ENCODE results near the gene TXNRD1.
"Not testable (repeated sequence)": the region's sequence is repeated elsewhere in the genome, so short reads cannot be mapped to it uniquely, and the experiment has no call there.

Gene TXNRD1

DNA sequence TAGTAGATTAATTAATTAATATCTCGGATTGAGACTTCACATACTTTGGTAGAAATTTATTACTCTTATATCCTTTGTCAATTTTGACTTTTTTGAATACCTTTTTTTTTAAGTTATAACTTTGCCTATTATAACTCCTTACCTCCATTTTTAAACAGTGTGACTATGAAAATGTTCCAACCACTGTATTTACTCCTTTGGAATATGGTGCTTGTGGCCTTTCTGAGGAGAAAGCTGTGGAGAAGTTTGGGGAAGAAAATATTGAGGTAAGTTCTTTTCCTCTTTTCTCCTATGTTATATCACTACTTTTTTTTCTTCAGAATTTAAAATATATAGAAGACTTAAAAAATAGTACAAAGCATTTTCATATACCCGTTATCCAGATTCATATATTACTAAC is 115.8 kb downstream of the TXNRD1 start:
- no peak for DNase-seq

DNA sequence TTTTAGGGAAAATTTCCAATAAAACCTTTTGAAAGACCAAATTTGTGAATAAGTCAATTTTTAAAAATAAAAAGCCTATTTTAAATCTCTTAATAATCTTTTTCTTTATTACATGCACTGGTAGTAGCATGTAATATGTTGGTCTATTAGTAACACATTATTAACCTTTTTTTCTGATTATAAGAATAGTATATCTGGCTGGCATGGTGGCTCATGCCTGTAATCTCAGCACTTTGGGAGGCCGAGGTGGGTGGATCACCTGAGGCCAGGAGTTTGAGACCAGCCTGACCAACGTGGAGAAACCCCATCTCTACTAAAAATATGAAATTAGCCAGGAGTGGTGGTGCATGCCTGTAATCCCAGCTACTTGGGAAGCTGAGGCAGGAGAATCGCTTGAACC is 116.7 kb downstream of the TXNRD1 start:
- DNase-seq, result not testable (repeated sequence)

DNA sequence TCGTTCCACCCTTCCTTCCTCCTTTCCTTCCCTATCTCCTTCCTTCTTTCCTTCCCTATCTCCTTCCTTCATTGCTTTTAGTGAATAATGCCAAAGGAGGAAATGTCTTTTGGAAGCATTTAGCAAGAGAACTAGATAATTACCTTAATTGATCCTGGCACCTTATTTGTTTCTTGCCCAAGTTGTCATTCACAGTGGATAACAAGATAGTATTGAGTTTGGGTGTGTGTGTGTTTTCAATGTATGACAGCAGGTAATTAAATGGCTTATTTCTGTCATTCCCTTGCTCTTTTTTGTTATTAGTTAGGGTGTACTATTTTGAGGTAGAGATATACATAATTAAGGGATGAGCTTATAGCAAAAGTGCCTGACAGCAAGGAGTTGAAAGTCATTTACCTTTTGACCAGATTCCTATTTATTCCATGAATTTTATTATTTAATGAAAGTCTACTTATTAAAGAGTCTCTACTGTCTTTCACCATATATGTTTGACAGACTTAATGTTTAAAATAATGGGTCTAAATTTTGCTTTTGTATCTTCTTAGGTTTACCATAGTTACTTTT is 118.2 kb downstream of the TXNRD1 start:
- DNase-seq, result no peak

DNA sequence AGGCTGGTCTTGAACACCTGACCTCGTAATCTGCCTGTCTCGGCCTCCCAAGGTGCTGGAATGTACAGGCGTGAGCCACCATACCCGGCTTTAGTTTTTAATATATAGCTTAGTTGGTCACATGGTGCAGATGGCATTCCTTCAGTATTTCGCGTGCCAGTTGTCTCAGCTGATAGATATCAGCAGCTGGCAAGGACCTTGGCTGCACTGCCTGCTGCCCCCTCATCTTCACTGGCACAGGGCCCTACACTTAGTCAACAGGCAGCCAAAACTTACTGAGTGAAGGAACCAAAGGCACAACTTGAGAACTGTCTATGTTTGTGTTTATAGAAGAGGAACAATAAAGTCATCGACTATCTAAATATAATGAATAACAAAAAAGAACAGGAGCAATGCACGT is 119.0 kb downstream of the TXNRD1 start:
- no peak for DNase-seq

DNA sequence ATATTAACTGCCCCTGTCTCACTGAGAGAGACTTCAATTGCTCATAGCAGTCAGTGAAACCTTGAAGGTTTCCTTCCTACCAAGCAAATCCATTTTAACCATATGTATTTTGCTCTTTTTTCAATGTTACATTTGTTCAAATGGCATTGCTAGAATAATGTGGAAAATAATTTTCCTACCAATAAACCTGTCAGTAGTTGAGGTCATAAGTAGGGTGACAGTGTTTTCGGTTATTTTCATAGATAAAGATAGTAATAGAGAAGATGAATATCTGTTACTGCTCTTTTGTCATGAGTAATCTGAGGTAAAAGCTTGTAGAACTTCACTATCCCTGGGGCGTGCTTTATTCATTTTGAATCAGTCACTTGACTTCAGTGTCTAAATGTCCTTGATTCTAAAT is 120.5 kb downstream of the TXNRD1 start:
- DNase-seq, result no peak

DNA sequence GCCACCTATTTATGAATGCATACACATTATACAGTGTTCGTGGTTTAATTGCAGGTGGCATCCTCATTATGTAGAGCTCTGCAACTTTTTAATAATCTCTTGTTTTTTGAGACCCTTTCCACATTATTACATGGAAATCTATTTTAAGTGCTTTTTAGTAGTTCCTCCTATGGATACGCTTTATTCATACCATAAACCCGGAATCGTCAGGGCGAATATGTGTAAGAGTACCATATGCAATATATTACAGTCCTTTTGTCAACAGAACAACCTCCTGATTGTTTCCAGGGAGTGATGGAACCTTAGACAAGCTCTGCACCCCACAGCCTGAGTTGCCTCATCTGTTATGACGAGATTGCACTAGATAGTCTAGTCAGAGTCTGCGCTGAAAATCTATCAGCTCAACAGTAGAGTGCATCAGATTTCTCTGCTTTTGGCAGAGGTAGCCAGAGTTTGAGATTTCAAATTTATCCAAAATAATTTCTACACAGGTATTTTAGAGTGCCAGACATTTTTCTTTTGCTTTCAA is 121.5 kb downstream of the TXNRD1 start:
- DNase-seq, result no peak

DNA sequence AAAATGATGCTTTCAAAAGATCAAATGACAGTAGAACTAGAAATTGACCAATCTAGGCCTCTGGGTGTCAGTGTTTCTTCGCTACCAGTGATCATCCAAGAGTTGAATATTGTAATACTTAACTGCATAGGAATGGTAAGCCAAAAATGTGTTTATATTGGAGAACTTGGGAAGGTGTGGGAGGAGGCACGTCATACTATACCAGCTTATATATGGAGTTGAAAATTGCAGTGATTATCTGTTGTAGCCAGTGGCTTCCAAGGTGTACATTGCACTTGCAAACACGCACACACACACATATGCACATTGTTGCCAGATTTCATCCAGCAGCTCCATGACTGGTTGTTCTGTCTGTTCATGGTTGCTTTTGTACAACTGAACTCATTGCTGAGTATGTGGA is 124.1 kb downstream of the TXNRD1 start:
- DNase-seq, result no peak

DNA sequence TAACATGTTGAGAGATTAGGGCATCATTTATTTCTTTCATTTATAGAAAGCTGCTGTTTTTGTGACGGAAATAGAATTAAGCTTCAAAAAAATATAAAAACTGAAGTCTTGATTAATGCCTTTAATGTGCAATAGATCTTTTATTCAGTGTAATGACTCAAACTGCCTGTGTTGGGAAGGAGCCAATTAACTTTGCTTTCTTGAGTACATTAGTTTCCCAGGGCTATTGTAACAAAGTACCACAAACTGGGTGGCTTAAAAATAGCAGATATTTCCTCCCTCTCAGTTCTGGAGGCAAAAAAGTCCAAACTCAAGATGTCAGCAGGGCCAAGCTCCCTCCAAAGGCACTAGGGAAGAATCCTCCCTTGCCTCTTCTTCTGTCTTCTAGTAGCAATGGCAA is 124.6 kb downstream of the TXNRD1 start:
- no peak for DNase-seq

DNA sequence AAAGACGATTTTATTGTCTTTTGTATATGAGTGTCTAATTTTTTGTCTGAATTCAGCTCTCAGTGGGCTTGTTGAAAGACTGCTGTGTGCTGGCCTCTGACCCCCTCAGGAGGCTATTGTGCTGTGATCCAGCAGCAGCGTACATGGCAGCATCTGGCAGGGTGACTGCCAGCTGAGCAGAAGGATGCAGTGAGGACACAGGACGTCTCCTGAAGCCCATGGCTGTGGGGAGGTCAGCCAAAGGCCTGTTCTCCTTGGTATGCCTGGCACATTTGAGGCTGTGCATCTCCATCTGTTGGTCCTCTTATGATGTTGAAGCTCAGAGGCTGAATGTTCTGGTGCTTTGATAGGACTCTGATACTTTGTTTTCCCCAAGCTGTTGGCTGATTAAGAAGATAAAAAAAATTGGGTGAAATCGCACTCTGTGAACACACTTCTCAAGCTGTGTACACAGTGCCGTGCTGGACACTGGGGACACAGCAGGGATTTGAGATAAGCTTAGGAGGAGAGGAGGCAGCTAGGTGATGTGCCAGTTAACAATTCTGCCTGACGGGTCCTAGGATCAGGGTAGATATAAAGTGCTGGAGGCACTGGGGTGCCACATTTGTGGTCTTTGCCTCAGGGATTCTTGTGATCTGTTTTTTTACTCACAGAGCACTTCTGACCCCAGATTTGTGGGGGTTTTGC is 125.5 kb downstream of the TXNRD1 start:
- no peak for DNase-seq

DNA sequence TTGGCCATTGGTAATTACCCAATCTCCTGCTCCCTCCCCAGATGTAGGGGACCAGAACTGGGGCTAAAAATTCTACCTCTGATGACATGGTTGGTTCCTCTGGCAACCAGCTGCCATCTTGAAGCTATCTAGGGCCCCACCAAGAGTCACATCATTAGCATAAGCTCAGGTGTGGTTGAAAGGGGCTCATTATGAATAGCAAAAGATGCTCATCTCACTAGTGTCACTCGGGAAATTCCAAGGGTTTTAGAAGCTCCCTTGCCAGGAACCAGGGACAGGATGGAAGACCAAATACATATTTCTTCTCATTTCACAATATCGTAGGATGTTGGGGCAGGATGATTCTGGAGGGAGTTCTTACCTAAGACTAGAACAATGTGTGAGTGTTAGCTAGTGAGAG is 126.6 kb downstream of the TXNRD1 start:
- DNase-seq, result no peak

DNA sequence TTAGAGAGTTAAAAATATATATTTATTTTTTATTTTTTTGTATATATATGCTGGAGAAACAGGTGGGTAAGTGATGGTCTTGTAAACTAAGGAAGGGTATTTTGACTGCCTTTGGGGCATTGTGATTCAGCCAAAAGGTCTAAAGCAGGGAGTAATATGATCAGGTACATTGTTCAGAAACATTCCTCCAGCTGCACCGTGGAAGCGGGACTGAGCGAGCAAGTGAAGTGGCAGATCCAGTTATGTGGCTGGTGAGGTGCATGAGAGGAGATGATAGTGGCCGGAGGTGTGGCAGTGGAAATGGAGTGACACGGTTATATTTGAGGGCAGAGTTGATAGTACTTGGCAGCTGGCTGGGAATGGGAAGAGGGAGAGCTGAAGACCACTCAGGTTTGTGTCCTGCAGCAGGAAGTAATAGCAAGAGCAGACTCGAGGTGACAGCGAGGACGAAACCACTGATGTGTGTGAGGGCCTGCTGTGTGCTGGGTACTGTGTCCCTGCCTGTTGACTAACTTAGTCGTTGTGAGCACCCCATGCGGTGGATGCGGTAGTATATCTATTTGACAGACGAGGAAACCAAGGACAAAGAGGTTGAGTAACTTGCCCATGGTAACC is 127.2 kb downstream of the TXNRD1 start:
- no peak for DNase-seq

DNA sequence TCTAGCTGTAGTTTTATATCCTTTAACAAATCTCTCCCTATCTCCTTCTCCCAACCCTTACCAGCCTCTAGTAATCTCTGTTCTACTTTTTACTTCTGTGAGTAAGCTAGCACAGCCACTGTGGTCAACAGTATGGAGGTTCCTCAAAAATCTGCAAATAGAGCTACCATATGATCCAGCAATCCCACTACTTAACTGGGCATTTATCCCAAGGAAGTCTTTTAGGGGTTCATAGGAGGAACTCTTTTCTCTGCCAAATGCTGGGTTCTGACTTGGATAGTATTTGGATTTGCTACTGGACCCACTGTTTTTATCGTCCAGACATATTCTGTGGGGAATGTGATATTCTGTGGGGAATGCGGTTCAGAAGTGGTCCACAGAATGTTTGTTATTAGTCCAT is 129.1 kb downstream of the TXNRD1 start:
- no peak for DNase-seq

DNA sequence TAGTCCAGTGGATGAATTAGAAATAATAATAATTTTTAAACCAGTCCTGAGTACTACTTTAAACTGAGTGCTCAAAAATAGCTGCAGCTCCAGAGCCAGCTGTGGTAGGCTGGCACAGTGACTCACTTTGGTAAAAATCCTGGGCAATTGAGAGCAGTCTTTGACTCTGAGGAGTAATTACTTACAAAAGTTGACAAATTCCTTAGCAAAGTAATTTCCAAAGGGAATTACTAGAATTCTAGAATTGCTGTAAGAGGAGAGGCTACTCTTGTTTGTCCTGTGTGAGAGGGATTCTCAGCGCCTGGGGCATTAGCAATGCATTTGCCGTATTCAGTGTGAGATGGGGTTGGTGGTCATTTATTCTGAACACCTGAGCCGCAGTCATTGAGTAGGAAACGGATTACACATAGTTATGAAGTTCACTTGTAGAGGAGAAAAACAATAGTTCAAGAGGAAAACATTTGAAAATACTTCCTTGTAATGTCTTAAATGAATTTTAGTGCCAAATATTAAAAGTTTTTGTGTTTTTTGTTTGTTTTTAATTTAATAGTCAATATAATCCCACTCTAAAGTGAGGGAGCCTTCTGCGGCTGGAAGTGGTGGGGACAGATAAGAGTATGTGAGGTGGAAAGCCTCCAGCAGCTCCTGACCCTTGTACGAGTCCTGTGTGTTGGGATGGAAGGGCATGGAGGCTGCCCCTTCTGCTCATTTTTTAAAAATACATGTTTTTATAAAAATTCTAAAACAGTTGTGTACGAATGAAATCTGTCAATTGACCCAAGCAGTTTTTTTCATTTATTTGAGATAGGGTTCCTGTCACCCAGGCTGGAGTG is 129.9 kb downstream of the TXNRD1 start:
- no peak for DNase-seq

DNA sequence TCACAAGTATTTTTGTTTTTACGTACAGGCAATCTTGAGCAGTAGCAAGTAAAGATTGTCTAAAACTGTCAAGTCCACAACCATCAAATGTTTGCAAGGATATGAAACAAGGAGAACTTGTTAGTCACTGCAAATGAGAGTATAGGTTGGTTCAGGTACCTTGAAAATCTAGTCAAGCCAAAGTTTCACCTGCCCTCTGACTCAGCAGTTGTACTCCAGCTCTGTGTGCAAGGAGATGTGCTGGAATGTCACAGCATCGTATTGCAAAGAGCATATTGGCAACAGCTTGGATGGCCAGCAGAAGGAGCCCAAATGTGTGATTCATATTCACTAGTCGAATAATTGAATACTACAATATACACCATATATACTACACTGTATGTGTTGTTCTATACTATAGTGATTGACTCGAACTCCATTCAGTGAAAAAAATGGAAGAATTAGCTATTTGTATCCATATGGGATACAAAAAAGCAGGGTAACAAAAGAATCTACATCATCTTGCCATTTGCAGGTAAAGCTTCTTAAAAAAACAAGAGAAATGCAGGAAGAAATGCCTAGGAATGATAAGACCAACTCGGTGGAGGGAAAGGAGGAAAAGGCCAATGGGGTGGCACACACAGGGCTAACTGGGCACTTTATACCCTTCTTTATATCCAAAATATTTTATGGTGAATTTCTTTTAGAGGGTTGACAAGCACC is 131.9 kb downstream of the TXNRD1 start:
- no peak for DNase-seq

DNA sequence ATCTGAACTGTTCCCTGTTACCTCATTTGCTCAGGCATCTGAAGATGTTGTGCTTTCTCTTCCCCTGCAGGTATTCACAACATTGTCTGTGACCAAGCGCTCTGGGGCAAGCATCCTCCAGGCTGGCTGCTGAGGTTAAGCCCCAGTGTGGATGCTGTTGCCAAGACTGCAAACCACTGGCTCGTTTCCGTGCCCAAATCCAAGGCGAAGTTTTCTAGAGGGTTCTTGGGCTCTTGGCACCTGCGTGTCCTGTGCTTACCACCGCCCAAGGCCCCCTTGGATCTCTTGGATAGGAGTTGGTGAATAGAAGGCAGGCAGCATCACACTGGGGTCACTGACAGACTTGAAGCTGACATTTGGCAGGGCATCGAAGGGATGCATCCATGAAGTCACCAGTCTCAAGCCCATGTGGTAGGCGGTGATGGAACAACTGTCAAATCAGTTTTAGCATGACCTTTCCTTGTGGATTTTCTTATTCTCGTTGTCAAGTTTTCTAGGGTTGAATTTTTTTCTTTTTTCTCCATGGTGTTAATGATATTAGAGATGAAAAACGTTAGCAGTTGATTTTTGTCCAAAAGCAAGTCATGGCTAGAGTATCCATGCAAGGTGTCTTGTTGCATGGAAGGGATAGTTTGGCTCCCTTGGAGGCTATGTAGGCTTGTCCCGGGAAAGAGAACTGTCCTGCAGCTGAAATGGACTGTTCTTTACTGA is 132.9 kb downstream of the TXNRD1 start:
- DNase-seq, result no peak

DNA sequence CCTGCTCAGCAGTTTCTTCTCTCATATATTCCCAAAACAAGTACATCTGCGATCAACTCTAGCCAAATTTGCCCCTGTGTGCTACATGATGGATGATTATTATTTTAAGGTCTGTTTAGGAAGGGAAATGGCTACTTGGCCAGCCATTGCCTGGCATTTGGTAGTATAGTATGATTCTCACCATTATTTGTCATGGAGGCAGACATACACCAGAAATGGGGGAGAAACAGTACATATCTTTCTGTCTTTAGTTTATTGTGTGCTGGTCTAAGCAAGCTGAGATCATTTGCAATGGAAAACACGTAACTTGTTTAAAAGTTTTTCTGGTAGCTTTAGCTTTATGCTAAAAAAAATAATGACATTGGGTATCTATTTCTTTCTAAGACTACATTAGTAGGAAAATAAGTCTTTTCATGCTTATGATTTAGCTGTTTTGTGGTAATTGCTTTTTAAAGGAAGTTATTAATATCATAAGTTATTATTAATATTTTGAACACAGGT is 133.5 kb downstream of the TXNRD1 start:
- no peak for DNase-seq

DNA sequence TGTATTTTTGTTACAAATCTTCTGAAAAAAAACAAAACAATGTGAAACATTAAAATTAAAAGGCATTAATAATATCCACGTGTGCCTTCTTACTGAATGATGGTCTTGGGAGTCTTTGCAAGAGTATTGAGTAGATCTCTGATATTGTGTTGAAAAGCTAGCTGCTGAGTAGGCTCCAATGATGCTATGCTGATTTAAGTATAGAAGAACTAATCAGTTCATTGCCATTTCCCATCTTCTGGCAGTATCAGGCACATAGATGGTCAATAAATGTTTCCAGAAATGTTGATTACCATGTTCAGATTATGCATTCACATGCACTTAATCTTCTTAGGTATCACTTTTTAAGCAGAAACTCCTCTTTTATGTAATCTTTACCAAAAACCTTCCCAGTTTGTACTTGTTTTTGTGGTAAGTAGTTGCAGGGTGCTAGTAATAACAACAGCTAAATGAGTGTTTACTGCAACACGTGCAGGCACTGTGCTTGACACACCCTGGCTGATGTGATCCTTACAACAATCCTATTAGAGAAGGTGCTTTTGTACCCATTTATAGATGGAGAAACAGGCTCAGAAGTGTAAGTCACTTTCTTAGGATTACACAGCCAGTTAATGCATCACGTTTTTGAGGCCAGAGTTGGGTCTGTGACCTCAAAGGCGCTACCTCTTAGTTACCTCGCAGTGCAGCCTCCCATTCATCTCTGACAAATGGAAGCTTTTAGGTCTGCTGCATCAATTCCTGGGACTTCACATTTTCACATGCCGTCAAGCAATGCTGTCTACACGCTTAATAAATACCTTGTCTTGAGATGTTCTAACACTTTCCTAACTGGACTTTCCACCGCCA is 134.9 kb downstream of the TXNRD1 start:
- DNase-seq, result no peak

DNA sequence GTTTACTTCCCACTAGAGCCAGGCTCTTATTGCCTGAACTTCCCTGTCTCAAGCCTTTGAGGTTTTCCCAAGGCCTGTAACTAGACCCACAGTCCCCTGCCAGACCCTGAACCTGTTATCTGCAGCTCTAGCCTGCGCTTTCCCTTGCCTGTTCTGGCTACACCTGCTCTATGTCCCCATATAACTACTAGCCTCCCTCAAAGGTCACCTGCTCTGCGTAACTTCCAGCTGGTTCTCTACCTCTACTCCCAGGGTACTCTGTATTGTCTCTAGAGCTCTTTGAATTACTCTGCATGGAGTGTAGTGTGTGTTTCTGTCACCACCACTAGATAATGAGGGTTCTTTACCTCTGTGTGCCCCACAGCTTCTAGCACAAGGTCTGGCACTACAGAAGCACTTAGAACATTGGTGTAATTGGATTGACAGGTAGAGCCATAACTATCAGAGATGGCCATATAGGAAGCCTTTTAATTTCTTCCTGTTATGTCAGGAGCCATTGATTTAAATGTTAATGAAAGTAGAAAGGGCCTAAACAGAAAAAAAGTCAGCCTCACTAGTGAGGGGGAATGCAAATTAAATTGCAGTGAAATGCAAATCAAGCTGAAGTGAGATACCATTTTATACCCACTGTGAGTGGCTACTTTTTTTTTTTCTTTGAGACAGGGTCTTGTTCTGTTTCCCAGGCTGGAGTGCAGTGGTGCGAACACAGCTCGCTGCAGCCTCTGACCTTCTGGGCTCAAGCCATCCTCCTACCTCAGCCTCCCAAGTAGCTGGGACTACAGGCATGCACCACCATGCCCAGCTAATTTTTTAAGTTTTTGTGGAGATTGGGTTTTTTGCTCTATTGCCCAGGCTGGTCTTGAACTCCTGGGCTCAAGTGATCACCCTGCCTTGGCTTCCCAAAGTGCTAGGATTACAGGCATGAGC is 135.7 kb downstream of the TXNRD1 start:
- no peak for DNase-seq

DNA sequence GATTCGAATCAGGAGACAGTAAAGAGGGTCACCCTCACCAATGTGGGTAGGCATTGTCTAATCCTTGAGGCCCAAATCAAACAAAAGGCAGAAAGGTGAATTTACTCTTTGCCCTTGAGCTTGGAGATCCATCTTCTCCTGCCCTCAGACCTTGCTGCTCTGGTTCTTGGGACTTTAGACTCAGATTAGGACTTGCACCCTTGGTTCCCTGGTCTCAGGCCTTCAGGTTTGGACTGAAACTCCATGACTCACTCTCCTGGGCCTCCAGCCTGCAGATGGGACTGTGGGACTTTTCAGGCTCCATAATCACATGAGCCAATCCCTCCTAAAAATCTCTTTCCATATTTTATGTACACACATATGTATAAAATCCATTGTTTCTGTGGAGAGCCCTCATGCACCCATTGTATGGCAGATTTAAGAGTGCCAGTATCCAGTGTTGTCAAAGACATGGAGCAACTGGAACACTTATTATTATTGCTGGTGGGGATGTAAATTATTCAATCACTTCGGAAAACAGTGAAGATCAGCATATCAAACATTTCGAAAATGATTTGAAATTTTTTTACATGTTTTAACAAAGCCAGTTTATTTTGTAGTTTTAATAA is 136.6 kb downstream of the TXNRD1 start:
- no peak for DNase-seq

All from stimulated activated CD4-positive, alpha-beta T cell treated with anti-CD3 and anti-CD28 coated beads, Interleukin-4, amount 100 ng/mL, for 24 hours (primary cell).